ENCODE data around the gene RO60. TPM values are rescaled to one million over a fixed set of nuclear protein-coding genes. Genes with fewer than 3 reads are reported as not detected.

RO60 gene
- total and polyA plus RNA-seq, 2 of the 13 experiments (the other 11 are each of a cell fraction or from before 2014, with no cell fraction given): 20.3 to 53.7 TPM

GRCh38 chr1:193104907-193105820, 45.8 kb downstream of the RO60 start, which contains the start of gene GLRX2 (continued):
- TF ChIP-seq ZNF142 (CRISPR knock-in tag; IDR thresholded peaks at IDR 0.05): 0 out of 2 replicates have a peak, but pooled peaks have one; percentile 36
- no peak for TF ChIP-seq ZMAT5 (CRISPR knock-in tag; IDR thresholded peaks at IDR 0.05; ENCODE audit: borderline replicate concordance, low read depth)
- TF ChIP-seq ZNF878 (CRISPR knock-in tag; IDR thresholded peaks at IDR 0.05): peak; percentile 56; the same call in 1 of the 2 replicates
- no peak for TF ChIP-seq ZSCAN9 (CRISPR knock-in tag; IDR thresholded peaks at IDR 0.05; ENCODE audit: borderline replicate concordance)
- TF ChIP-seq POLR2A (IDR thresholded peaks at IDR 0.05; ENCODE audit: insufficient read depth in 1 of 2, low read depth in 2 of 2, low read length in 2 of 2): peak; percentile 79 to 86
- no peak for TF ChIP-seq AKAP8 (CRISPR knock-in tag; IDR thresholded peaks at IDR 0.05)
- TF ChIP-seq ZNF614 (CRISPR knock-in tag; IDR thresholded peaks at IDR 0.05; ENCODE audit: borderline replicate concordance): peak; percentile 53; the same call in 1 of the 2 replicates
- no peak for TF ChIP-seq TERF1 (CRISPR knock-in tag; IDR thresholded peaks at IDR 0.05)
- TF ChIP-seq KDM5A (IDR thresholded peaks at IDR 0.05; ENCODE audit: borderline replicate concordance, low read length): peak; percentile 42; the same call in 1 of the 2 replicates
- TF ChIP-seq ZFYVE20 (CRISPR knock-in tag; IDR thresholded peaks at IDR 0.05; ENCODE audit: borderline replicate concordance, low read depth): no peak
- no peak for TF ChIP-seq SIN3B (IDR thresholded peaks at IDR 0.05; ENCODE audit: low read length)
- no peak for TF ChIP-seq MTA3 (CRISPR knock-in tag; IDR thresholded peaks at IDR 0.05)
- TF ChIP-seq ZFP90 (CRISPR knock-in tag; IDR thresholded peaks at IDR 0.05; ENCODE audit: borderline replicate concordance): no peak
- TF ChIP-seq DZIP1 (CRISPR knock-in tag; IDR thresholded peaks at IDR 0.05): no peak
- TF ChIP-seq KAT7 (CRISPR knock-in tag; IDR thresholded peaks at IDR 0.05; ENCODE audit: borderline replicate concordance): peak; percentile 90
- TF ChIP-seq NKX3-1 (CRISPR knock-in tag; IDR thresholded peaks at IDR 0.05): no peak
- no peak for TF ChIP-seq HOXA7 (CRISPR knock-in tag; IDR thresholded peaks at IDR 0.05)

Data from HepG2 (cell line).